Measurements from ENCODE around the gene ADGRB3.

Gene ADGRB3
- long read RNA-seq, donor 1 = 0 reads
- long read RNA-seq, donor 2 = 0 reads
- long read RNA-seq, donor 3 = 0 reads
- long read RNA-seq, donor 4 = 0 reads
- long read RNA-seq, donor 5 = 0 reads
- long read RNA-seq, donor 6 = 0 reads
- long read RNA-seq, donor 7 = 0 reads
- long read RNA-seq, donor 8 = 0 reads

GRCh38 chr6:68634726-68635411, at the start of gene ADGRB3:
ADGRB3 (plus strand) TSS chr6:68635282; CDS start chr6:68638676, 3,394 bp downstream.
- peak; percentile 86 for DNase-seq

DNA sequence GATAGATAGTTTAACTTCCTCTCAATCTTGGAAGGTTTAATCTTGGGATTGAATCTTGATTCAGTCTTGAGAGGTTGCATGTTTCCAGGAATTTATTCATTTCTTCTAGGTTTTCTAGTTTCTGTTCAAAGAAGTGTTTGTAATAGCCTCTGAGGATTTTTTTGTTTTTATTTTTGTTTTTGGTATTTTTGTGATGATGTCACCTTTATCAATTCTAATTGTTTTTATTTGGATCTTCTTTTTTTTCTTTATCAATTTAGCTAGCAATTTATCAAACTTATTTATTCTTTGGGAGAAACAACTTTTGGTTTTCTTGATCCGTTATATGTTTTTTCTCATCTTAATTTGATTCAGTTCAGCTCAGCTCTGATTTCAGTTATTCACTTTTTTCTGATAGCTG, 41.5 kb upstream of the ADGRB3 start:
- DNase-seq = no peak

GRCh38 chr6:68597642-68598041, 37.4 kb upstream of the ADGRB3 start:
- no peak for DNase-seq

- DNase-seq = no peak
Observed at GRCh38 chr6:68615938-68616337, 19.1 kb upstream of the ADGRB3 start.

GRCh38 chr6:68625998-68626397, 9.1 kb upstream of the ADGRB3 start:
- DNase-seq = no peak

DNA sequence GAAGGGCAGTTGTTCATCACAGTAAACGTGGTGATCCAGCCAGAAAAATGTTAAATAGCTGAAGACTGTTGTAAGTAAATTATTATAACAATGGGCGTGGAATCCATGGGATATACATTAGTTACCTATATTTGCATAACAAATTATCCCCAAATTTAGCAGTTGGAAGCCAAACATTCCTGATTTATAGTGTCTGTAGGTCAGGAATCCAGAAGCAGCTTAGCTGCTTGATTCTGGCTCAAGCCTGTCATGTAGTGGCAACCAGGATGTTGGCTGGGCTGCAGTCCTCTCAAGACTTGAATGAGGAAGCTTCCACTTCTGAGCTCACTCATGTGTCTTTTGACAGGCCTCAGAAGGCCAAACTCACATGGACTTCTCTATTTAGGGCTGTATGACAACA, 6.9 kb upstream of the ADGRB3 start:
- DNase-seq = no peak

- no peak for DNase-seq
Observed at GRCh38 chr6:68632734-68633133, 2.3 kb upstream of the ADGRB3 start.

- DNase-seq = no peak
Observed at GRCh38 chr6:68633281-68633971, 1.7 kb upstream of the ADGRB3 start.

DNA sequence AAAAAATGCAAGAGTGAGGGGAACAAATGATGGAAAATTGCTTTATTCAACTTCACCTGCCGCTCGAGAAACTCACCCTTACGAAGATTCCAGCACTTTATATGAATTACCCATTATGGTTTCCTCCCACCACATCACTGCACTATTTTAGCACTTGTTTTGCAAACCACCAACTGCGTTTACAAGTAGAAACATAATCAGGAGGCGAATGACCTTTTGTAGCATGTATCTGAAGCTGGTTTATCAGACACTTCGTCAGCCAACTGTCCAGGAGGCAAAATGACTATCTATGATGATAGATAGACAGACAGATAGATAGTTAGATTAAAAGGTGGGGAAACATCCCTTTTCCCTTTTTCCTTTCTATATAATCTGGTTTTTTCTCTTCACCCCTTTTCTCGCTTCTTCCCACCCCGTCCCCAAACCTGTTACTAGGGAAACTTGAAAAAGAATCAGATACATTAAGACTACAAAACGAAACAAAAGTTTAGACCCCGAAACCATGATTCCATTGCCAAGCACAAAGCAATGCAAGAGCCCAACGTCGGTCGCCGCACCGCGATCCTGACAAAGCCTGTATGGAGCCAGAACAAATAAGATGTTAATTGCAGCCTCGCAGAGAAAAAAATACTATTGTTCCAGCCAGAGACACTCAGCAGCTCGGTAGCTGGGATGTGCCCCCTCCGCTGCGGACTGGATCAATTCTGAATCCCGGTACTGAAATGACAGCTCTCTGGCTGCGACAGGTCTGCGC, 933 bp upstream of the ADGRB3 start:
- no peak for DNase-seq

- DNase-seq = no peak
Observed at GRCh38 chr6:68635412-68635705, 277 bp downstream of the ADGRB3 start.

GRCh38 chr6:68635706-68636513, 828 bp downstream of the ADGRB3 start:
- peak; percentile 79 for DNase-seq

DNA sequence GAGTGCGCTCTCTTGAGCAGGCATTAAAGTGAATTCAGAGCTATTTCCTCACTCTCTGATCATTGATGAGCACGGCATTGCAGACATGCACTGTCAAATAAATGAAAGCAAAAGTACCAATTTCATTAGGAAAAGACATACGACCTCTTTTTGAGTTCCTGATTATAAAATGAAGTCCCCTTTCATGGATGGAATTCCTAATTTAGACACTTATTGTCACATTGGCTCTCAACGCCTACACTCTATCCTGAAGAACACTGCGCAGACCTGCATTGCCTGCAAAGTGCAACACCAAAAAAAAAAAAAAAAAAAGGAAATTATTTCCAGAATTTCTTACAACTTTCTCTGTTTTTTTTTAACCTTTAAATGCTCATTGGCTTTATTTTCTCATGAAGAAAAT, 1.6 kb downstream of the ADGRB3 start:
- no peak for DNase-seq

- DNase-seq = no peak
Observed at GRCh38 chr6:68637071-68637470, 2.0 kb downstream of the ADGRB3 start.

- DNase-seq = no peak
Observed at GRCh38 chr6:68637782-68638181, 2.7 kb downstream of the ADGRB3 start.

DNA sequence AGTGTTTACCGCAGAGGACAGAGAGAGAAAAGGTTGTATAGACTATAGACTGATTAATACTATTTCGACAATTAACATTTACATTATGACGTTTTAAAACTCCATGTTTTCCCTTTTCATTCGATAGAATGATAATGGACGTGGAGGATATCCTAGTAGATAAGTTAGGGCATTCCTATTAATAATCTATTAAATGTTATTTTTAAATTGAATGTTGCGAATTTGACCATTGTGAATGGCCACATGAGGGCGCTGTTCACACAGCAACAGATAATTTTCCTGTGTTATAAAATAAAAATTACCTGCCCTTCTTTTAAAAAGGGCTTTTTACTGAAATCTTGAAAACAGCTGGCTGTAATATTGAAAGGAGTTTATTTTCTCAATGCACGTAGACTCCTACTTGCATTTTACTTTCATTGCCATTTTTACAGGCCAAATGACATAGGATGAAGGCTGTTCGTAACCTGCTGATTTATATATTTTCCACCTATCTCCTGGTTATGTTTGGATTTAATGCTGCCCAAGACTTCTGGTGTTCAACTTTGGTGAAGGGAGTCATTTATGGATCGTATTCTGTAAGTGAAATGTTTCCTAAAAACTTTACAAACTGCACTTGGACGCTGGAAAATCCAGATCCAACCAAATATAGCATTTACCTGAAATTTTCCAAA, 3.3 kb downstream of the ADGRB3 start:
- no peak for DNase-seq

GRCh38 chr6:68639211-68639610, 4.1 kb downstream of the ADGRB3 start:
- DNase-seq = no peak

DNA sequence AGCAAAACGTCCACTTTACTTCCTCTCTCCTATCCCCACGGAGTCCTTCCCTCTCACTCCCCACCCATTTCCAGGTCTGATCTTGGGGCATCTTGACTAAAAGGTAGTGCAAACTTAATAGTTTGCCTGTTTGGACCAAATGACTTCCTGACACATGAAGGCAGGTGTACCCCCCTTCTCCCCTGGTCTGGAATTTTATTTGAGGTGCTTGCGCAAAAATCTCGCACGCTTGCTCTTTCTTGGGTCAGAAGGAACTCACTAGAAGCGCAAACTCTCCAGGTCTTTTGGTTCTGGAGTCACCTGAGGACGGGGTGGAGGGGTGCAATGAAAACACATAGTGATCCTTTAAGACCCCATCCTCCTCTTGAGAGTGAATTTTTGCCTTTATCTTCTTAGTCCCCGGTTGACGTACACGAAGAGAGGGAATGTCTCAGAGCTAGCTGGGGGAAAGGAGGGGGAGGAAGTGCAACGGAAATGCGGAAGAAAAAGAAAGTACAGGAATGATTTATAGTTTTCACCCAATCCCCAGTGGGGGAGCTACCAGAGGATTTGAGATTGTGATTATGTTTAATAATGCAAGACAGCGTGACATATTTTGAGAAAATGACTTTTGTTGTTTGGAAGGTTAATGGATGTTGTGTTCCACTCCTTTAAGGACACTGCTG, 4.9 kb downstream of the ADGRB3 start:
- DNase-seq = no peak

- no peak for DNase-seq
Observed at GRCh38 chr6:68640491-68640835, 5.4 kb downstream of the ADGRB3 start.

DNA sequence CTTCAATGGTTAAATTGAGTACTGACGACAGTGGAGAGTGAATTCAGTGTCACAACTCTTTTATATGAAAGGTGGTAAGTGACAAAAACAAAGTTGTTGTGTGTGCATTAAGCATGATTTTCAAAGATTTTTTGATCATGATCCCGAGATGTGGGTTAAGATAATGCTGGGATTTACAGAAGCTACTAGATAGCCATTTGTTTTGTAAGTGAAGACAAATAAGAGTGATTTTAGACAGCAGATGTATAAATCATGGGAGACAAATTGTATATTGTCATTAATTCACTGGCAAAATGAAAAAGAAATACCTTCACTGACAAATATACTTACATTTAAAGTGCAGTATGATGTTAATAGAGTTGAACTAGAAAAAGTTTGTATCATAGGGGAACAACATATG, 6.1 kb downstream of the ADGRB3 start:
- no peak for DNase-seq

GRCh38 chr6:68642081-68642480, 7.0 kb downstream of the ADGRB3 start:
- DNase-seq = no peak

DNA sequence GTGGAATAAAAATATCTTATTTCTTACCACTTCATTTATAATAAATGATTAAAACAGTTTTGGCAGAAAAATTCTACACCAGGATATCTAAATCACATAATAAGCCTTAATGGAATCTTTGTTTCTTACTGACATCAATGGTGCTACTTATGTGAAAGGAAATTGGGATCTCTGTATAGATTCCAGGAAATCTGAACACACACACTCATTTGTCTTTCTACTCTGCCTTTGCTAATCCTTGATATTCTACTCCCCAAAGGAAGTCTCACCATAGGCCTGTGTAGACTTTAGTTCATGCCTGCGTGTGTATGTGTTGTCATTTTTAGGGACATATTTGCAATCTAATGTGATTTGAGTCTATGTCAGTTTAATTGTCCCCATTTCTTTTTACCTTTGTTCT, 7.9 kb downstream of the ADGRB3 start:
- no peak for DNase-seq

All from right kidney (tissue), 9 donors.